NCI-H1092 (cell line): Measurements from ENCODE around the gene IRF3.

ENCODE experiments used
- DNase-seq: peaks from one replicate; lab custom pipeline; 2025; lab: John Stamatoyannopoulos, UW

IRF3 gene, protein sequence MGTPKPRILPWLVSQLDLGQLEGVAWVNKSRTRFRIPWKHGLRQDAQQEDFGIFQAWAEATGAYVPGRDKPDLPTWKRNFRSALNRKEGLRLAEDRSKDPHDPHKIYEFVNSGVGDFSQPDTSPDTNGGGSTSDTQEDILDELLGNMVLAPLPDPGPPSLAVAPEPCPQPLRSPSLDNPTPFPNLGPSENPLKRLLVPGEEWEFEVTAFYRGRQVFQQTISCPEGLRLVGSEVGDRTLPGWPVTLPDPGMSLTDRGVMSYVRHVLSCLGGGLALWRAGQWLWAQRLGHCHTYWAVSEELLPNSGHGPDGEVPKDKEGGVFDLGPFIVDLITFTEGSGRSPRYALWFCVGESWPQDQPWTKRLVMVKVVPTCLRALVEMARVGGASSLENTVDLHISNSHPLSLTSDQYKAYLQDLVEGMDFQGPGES

DNA sequence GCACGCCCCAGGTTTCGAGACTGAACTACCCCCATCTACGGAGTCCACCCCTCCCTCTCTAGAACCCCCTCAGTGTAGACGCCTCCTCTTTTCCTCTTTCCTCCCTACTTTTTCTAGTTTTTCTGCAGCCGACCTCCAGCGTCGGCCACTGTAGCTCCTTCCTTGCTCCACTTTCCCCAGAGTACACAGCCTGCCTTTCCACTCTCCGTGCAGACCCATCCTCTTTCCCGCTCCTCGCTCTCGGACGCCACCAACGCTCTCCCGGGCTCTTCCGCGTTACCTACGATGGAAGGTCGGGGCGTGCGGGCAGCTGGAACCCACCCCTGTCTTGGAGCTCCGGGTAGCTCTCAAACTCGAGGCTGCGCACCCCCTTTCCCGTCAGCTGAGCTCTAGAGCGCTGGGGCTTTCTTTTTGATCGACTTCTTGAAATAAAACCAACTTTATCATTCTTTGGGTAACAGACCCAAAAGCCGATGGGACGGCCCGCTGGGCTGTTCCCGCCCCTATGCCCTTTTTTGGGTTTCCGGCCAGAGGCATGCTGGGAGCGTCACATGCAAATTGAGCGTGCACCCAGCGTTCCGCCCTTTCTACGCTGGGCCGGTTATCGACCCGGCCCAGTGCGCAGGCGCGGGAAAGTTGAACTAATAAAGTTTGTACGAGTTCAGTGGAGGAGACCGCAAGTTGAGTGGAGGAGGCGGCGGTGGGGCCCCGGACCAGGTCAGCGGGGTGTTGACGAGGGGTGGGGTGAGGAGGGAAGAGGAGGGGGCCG lies at the start of gene IRF3, which contains the start of gene BCL2L12:
IRF3 (minus strand) TSS at position 507 of the 769 bp plus-strand sequence. CDS start 1,019 bp downstream, outside the sequence.
BCL2L12 (plus strand) TSS at position 583 of the 769 bp plus-strand sequence. CDS start 760 bp downstream, outside the sequence.
- peak; percentile 61 for DNase-seq

DNA sequence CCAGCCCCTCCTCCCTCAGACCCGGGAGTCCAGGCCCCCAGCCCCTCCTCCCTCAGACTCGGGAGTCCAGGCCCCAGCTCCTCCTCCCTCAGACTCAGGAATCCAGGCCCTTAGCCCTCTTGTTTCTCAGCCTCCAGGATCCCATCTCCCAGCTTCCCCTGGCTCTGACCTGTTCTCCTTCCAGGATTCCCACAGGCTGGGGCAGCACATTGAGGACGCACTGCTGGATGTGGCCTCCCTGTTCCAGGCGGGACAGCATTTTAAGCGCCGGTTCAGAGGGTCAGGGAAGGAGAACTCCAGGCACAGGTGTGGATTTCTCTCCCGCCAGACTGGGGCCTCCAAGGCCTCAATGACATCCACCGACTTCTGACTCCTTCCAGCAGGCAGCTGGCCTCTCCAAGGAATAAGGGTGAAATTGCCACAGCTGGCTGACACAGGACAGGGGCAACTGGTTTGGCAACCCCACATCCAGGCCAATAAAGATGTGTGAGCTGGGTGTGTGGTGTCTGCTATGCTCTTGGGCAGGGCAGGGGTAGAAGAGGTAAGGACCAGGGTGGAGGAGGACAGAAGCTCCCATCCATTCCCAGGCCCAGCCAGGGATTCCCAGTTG lies 47.7 kb upstream of the IRF3 start:
- DNase-seq = no peak

DNA sequence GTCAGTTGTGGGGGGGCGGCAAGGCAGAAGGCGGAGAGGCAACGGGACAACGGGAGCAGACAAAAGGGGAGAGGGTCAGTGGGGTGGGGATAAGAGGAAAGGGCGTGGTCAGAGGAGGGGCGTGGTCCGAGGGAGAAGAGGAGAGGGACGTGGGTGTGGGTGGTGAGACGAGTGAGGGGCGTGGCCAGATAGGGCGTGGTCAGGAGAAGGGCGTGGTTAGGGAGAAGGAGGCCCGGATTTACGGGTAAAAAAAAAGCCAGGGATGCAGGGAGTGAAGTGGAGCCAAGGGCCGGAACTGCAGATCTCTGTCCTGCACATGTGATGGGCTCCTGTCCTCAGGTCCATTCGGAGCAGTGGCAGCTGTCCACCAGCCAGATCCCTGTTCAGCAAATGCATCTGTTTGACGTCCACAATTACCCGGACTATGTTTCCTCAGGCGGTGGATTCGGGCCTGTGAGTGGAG lies 46.8 kb upstream of the IRF3 start:
- no peak for DNase-seq

DNA sequence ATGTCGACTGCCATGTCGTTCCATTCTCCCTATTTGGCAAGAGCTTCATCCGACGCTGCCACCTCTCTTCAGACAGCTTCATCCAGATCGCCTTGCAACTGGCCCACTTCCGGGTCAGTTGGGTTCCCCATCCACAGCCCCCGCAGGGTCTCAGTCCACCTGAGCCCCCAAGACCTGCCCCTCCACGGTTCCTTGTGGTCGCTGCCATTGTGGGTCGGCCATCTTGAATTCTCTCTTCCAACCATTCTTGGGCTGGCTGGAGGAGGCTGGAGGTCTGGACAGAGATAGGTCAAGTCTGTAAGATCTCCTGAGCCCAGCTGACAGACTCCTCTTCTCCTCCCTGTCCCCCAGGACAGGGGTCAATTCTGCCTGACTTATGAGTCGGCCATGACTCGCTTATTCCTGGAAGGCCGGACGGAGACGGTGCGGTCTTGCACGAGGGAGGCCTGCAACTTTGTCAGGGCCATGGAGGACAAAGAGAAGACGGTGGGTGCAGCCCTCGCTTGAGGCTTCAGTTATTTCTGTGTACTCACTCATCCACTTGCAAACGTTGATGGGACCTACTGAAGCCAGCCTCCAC lies 44.8 kb upstream of the IRF3 start:
- no peak for DNase-seq

DNA sequence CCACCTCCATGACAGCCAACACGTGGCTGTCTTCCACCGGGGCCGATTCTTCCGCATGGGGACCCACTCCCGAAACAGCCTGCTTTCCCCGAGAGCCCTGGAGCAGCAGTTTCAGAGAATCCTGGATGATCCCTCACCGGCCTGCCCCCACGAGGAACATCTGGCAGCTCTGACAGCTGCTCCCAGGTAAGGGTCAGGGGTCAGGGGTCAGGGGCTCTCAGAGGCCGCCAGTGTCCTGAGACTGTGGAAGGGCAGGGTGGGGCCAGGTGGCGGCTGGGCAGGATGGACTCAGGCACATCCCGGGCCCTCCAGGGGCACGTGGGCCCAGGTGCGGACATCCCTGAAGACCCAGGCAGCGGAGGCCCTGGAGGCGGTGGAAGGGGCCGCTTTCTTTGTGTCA lies 40.3 kb upstream of the IRF3 start:
- DNase-seq = no peak

DNA sequence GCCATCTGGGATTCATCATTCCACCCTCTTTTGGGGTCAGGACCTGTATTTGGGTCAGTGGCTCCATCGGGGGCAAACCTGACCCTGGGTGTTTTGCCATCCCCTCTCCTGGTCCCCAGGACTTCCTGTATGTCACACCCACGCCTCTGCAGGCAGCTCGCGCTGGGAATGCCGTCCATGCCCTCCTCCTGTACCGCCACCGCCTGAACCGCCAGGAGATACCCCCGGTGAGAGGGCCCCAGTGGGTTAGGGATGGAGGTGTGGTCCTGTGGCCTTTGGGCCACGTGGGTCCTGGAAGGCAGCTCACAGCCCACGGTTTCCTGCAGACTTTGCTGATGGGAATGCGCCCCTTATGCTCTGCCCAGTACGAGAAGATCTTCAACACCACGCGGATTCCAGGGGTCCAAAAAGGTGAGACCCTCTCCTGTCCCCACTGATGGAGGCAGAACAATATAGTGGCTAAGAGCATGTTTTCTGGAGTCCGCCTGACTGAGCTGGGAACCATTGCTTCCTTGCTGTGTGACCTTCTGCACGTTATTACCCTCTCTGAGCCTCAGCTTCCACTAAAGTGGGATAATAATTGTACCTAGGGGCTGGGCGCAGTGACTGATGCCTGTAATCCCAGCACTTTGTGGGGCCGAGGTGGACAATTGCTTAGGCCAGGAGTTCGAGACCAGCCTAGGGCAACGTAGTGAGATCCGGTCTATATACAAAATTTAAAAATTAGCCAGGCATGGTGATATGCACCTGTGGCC lies 39.4 kb upstream of the IRF3 start:
- DNase-seq = no peak

DNA sequence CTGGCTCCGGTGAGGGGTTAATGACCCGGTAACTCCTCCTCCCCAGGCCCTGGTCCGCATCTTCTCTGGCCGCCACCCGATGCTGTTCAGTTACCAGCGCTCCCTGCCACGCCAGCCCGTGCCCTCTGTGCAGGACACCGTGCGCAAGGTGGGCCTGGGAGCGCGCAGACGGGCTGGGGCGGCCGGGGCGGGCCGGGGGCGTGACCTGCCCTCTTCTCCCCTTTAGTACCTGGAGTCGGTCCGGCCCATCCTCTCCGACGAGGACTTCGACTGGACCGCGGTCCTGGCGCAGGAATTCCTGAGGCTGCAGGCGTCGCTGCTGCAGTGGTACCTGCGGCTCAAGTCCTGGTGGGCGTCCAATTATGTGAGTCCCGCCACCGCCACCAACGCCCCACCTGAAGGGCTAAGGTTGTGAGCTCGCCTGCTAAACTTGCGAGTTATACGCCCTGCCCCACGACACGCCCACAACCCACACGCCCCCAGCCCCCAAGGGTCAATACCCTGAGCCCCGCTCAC lies 35.7 kb upstream of the IRF3 start:
- DNase-seq = no peak

DNA sequence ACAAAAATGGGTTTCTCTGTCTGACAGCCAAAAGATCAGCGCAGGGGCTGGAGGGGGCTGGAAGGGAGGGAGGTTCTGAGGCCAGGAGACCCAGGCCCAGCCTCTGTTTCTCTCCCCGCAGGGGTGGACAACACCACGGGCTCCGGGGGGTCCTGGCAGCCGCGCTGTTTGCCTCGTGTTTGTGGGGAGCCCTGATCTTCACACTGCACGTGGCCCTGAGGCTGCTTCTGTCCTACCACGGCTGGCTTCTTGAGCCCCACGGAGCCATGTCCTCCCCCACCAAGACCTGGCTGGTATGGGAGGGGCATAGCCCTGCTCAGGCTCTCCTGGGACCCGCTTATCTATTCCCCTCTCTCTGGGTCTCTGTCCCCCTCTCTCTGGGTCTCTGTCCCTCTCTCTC lies 34.9 kb upstream of the IRF3 start:
- DNase-seq = no peak

DNA sequence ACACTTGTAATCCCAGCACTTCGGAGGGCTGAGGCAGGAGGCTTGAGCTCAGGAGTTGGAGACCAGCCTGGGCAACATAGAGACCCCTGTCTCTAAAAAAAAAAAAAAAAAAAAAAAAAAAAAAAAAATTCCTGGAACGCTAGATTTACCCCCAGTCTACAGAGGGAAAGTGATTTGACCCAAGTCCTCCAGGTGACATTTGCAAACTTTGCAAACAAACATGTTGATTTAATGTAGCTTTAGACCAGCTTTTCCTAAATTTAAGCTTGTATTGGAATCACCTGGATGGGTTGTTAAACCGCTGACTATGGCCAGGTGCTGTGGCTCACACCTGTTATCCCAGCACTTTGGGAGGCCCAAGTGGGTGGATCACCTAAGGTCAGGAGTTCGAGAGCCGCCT lies 33.7 kb upstream of the IRF3 start:
- no peak for DNase-seq

DNA sequence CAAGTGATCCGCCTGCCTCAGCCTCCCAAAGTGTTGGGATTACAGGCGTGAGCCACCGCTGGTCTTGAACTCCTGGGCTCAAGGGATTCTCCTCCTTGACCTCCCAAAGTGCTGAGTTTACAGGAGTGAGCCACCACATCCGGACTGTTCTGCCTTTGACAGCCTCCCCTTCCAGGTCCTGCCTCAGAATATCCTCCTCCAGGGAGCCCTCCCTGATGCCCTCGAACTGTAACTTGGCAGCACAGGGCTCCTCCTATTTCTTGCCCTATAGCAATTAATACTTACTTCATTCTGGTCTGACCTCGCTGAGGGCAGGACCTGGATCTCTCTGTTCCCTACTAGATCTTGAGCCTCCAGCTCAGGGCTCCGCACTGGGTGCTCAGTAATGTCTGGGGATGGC lies 31.2 kb upstream of the IRF3 start:
- no peak for DNase-seq

DNA sequence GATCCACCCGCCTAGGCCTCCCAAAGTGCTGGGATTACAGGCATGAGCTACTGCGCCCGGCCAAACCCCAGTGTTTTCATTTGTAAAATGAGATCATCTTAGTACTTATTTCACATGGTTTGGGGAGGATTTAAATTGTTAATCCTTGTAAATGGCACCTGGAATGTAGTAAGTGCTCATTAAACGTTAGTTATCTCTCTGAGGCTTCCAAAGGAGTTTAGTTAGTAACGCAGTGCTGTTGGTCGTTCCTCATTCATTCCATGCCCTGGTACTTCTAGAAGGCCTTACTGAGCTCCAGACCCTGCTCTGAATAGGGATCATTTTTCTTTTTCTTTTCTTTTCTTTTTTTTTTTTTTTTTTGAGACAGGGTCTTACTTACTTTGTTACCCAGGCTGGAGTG lies 30.5 kb upstream of the IRF3 start:
- DNase-seq = no peak

DNA sequence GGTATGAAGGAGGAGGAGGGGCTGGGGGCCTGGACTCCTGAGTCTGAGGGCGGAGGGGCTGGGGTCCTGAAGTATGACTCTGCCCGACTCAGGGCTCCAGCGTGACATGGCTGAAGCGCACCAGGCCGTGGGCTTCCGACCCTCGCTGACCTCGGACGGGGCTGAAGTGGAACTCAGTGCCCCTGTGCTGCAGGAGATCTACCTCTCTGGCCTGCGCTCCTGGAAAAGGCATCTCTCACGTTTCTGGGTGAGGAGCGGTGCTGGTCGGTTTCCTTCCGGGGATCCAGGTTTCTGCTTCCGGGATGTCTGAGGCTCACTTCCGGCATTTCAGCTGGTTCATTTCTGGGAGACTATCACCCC lies 26.5 kb upstream of the IRF3 start:
- no peak for DNase-seq

DNA sequence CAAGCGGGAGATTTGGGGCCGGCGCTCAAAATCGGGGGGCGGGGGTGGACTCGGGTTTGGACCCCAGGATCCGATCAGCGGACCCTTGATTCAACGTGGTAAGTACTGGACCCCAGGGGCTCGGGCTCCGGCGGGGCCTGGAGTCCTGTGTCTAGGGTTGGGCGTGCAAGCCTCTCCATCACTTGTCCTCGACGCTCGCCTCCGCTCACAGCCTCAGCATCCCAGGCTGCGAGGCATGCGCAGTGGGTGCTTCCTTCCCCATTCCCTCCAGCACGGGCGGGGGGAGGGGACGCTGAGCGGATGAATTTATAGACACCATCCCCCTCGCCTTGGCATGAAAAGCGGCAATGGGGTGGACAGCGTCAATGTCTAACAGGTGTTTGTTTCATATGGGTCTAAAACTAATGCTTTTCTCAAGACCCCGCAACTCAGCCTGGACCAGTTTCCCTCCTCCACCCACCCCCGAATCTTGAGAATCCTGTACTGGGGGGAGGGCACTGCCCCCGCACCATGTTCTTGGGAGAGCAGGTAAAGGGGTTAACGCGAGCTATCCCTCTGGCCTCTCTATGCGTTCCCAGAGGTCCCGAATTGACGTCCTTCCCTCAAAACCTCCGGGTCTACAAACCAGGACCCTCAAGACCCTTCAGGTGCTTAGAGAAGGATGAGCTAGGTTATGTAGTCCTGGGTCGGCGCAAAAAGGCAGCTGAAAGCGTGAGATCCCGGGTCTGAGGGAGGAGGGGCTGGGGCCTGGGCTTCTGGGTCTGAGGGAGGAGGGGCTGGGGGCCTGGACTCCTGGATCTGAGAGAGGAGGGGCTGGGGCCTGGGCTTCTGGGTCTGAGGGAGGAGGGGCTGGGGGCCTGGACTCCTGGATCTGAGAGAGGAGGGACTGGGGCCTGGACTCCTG lies 25.8 kb upstream of the IRF3 start:
- DNase-seq = peak; percentile 41

DNA sequence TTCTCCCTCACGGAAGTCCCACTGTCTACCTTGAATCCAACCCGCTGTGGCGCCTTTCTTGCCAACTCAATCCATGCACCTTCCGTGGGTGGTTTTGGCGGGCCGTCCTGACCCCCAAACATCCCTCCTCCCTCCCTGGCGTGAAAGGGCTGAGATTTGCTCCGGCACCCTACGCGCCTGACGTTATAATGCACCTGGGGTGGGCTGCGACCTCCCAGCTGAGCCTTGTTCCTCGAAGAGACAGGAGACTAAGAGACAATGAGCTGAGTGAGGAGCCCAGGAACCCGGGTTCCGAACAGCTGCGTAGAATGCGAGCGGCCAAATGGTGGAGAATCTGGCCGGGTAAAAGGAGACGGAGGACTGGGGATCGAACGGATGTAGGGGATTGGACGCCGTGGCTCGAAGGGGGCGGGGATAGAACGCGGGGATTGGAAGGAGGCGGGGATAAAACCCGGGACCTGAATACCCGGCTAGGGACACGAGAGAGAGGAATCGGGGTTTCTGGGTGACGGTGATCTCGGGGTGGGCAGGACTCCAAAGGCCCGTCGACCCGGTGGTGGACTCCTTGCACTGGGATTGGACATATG lies 25.1 kb upstream of the IRF3 start, which contains the start of gene CPT1C:
CPT1C (plus strand) TSS at position 461 of the 587 bp plus-strand sequence. CDS start 1,137 bp downstream, outside the sequence.
- DNase-seq = peak; percentile 88

DNA sequence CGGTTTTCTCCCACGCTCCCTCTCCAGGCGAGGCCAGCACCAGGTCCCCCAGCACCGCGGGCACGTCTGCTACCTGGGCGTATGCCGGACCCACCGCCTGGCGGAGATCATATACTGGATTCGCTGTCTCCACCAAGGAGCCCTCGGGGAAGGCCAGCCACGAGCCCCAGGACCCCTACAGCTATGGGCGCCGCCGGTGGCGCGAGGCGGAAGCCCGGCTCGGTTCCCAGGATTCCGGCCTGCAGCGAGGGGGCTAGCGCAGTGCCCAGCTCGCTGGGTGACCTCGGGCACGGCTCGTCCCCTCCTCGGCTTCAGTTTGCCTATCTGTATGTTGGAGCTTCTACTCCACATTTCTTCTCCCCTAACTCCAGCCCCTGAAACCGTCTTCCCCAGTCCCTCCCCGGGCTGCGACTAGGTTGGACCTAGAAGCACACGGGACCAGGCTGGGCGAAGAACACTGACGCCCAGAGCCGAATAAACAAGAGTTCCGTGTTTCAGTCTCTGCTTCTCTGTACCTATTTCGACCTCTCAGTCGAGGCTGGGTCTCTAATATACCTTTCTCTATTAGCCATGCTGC lies 24.5 kb upstream of the IRF3 start:
- no peak for DNase-seq

DNA sequence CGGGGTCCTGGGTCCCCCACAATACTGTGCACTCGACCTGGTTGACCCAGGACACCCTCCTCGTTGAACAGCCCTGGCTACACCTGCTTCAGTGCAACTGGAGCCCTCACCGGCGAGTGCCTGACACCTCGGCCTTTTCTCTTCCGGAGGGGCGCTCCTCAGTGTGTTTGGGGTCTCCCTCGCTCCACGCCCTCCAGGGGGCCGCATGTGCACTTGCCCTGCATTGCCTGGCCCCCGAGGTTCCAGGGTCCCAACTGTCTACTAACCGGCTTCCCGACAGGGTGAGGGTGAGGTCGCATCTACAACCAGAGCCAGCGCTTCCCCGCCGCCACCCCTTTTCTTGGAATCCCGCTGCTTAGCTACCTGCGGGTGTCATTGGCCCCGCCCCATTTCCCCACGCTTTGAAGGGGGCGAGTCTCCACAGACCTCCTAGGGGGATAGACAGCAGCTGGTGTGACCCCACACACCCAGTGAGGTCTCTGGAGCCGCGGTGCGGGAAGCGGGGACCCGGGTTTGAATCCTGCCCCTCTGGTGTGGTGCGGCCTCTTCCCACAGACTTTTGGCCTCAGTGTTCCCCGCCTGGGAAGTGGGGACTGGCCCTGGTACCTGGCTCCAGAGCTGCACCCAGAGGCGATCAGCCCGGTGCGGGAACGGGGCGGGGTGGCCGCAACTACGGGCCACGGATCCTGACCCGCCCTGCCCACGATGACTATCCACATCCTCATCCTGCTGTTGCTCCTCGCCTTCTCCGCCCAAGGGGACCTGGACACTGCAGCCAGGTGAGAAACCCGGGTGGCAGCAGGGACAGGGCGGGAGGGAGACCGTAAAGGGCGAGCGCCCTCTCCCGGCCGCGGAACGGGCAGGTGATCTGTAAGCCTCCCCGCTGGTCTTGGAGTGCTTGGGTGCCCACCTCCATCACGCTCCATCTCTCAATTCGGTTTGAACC lies 23.7 kb upstream of the IRF3 start, which contains the start of gene ADM5:
ADM5 (plus strand) TSS at position 462 of the 946 bp plus-strand sequence; CDS start at position 706, 244 bp downstream.
- DNase-seq = peak; percentile 58

DNA sequence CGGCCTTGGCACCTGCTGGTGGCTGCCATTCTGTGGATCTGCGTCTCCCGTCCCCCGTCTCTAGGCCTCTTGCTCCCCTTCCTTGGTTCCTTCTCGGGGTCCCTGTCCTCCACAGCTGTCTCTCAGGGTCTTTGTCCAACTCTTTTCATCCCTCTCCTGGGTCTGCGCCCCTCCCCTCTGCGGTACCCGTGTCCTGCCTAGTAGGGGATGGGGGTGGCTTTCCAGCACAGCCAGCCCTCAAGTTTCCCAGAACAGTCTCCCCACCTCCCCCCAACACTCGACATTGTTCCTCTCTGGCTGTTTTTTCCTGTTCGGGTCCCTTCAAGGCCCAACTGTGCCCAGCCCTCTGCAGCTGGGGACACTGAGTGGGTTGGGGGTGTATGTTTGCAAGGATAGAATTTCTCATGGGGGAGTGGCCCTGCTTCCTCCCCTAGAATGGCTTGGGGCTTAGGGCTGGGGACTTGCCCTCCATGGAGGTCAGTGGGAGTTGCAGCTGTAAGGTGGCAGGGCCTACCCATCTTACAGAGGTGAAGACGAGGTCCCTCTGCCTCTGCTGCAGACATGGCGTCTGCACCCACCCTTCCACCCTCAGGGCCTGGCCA lies 23.0 kb upstream of the IRF3 start:
- DNase-seq = no peak
